Body of pancreas (tissue), 4 donors: Measurements from ENCODE around the gene CEACAM4.

Source experiments
- CTCF ChIP-seq, 7 experiments: fragments of 450-650 bp in 4 of 7; fragments of 200-600 bp in 3 of 7; sonication (generic) in 3 of 7; IDR thresholded peaks; one replicate each; pipeline ENCODE4 v1.5.1; 2016 to 2019; ENCODE audit warnings: antibody characterized with exemption in 7 of 7
- POLR2A ChIP-seq, 3 donors: fragments of 450-650 bp; IDR thresholded peaks; one replicate each; pipeline ENCODE4 v1.6.1; 2016; ENCODE audit warnings: antibody characterized with exemption in 3 of 3, mild to moderate bottlenecking in 2 of 3

DNA sequence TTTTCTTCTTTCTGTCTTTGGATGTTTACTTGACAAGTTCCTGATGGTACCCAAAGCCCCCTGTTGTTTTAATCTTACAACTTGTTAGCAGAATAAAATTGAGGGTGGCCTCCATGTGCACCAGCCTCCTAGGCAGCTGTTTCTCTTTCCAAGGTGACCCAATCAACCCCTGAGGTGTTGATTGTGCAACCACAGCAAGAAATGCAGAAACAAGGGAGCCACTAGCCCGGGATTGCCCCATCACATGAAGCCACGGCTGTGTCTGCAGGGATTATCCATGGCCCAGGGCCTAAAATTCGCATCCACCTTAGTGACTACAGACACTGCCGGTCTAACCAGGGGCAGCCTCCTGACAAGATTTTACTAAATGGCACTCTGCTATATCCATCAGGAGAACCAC is 14.4 kb downstream of the CEACAM4 start:
- TF ChIP-seq POLR2A (IDR thresholded peaks at IDR 0.05) = no peak
- TF ChIP-seq CTCF (IDR thresholded peaks at IDR 0.05) = no peak
